GM19193 (cell line): ENCODE results near the gene KRTAP20-4.

ENCODE experiments used
- POLR2A ChIP-seq: IDR thresholded peaks from 4 replicates; pipeline ENCODE4 v1.6.1; 2011; ENCODE audit not compliant: insufficient read depth, insufficient read length; ENCODE audit errors: extremely low read depth

Gene KRTAP20-4

DNA sequence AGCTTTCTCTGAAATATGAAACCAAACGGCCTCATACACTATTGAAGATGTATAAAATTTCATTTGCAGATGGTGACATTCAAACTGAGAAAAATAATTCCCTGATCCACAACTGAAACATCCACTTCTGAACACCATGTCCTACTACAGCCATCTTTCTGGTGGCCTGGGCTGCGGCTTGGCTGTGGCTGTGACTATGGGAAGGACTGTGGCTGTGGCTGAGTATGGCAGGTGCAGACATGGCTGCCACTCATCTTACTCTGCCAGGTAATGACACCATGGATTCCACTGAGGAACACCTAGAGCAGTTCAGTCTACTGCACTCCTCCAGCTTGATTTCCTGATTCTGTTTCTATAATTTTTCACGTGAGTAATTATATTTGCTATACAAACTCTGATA, at the start of gene KRTAP20-4:
KRTAP20-4 (plus strand) TSS at position 106 of the 400 bp plus-strand sequence.
- no peak for TF ChIP-seq POLR2A

DNA sequence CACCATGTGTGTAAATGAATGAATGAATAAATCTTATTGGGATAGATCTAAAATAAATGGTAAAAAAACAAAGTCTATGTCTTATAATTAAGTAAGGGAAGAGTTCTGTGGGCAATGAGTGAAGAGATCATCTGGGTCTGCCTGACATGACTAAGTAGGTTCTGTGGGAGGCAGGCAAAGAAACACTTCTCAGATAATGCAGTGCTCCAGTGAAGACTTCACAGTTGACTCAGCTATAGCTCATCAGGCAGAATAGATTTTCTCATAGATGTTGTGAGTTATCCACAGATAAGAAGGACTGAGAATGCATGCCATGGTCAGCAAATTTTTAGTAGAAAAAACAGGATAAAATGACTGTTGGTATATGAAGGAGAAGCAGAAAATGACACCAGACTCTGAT, 42.7 kb upstream of the KRTAP20-4 start:
- TF ChIP-seq POLR2A = no peak

DNA sequence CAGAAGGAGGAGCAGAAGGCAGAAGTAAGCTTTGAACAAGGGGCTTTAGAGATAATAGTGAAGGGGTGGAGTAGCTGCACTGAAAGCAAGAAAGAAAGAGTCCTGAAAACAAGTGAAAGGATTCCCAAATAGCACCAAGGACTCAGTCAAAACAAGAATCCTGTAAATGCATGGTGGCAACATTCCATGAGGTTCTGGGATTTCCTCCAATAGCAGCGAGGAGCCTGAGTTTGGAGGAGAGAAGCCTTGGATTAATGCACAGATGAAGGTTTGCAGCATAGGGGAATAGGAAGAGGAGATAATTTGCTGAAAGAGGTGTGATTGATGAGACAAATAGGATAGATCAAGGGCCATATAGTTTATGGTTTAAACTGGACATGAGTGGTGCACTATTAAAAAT, 41.1 kb upstream of the KRTAP20-4 start:
- no peak for TF ChIP-seq POLR2A

DNA sequence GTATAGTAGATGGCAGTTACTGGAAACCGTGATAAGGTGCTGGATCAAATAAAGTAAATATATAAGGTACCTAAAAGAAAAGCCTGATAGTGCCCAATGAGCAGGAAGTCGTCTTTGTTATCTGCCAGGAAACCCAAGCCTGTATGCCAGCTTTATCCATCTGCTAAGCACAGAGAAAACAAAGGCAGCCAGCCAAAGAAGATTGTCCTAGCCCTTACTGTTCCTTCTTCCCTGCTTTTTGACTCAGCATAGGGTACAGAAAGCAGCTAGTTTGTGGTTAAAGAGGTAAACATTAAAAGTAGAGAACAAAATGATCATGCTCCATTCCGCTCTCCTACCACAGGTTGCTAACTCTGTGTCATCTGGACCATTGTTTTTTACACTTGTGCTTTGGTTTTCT, 40.3 kb upstream of the KRTAP20-4 start:
- TF ChIP-seq POLR2A = no peak

DNA sequence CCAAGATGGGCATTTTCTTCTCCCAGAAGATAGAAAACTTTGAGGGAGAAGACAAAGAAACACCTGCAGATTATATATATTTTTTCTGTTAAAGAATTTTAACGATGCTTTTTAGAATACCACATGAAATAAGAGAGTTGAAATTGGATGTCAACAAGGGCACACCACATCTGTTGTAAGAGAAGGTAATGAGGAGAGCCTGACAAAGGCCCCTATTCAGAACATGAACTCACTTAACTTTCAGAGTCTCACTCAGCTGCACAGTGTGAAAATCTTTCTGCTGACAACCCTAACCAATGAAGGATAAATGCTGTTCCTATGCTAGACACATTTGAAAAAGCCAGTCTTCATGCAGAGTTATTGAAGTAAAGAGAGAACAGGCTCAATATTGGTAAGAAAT, 37.6 kb upstream of the KRTAP20-4 start:
- TF ChIP-seq POLR2A = no peak

DNA sequence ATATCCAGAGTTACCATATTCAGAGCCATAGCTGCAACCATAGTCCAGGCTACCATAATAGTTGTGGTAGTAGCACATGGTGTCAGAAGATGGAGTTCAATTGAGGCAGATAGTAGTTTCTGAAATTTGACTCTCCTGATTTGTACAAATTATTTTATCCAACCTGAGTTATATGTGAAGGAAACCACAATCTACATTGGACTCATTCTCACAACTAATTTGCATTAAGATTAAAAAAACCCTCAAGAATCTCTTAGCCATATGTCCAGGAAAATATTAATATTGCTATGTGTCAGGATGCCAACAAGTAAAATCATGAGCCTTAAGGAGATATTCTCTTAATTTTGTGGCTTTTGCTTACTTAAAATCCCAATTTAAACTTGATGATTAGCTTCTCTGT, 30.1 kb upstream of the KRTAP20-4 start, which contains the start of gene KRTAP22-2:
KRTAP22-2 (minus strand) TSS at position 101 of the 400 bp plus-strand sequence.
- no peak for TF ChIP-seq POLR2A

DNA sequence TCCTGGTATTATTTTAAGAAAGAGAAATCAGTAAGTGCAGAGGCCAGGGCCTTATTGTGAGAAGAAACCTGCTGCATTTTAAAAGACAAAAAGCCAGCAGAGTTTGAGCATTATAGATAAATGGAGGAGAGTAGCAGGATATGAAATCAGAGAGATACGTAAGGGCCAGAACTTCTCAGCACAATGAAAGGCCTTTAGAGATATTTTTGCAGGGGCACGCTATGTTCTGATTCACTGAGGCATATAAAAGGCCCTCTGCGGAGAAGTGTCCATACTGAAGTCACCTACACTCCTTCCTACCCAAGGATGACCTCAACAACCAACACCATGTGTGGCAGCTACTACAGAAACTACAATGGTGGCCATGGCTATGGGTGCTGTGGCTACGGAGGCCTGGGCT, 28.3 kb upstream of the KRTAP20-4 start, which contains the start of gene KRTAP6-3:
KRTAP6-3 (plus strand) TSS at position 301 of the 400 bp plus-strand sequence; CDS start at position 307, 6 bp downstream.
- no peak for TF ChIP-seq POLR2A

DNA sequence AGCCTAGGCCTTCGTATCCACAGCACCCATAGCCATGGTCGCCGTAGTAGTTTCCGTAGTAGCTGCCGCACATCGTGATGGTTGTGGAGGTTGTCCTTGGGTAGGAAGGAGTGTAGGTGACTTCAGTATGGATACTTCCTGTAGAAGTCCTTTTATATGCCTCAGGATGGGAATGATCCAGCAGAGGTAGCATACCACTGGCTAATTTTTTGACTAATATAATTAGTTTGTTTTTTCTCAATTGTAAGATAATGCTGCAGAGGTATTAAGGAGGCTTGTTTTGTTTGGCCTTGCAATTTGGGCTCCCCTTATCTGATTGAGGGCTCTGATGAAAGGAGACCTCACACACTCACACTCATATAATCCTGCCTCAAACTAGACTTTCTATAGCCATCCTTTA, 21.6 kb upstream of the KRTAP20-4 start, which contains the start of gene KRTAP6-2:
KRTAP6-2 (minus strand) TSS at position 101 of the 400 bp plus-strand sequence; CDS start at position 73, 28 bp downstream.
- TF ChIP-seq POLR2A = no peak

DNA sequence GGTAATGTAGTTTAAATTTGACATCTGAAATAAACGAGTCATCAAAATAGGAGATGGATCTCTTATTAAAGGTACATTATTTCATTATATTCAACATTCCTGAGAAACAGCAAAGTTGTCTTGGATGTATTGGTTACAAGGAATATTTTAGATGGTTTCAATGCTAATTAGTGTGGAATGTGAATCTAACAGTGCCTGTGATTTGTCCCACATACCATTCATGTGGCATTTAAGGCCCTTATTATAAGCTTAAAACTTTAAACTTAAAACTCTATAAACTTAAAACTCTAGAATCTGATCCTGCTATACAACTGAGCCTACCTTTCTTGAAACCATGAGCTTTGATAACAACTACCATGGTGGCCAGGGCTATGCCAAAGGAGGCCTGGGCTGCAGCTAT, 19.6 kb upstream of the KRTAP20-4 start, which contains the start of gene KRTAP22-1:
KRTAP22-1 (plus strand) TSS at position 301 of the 400 bp plus-strand sequence.
- no peak for TF ChIP-seq POLR2A

DNA sequence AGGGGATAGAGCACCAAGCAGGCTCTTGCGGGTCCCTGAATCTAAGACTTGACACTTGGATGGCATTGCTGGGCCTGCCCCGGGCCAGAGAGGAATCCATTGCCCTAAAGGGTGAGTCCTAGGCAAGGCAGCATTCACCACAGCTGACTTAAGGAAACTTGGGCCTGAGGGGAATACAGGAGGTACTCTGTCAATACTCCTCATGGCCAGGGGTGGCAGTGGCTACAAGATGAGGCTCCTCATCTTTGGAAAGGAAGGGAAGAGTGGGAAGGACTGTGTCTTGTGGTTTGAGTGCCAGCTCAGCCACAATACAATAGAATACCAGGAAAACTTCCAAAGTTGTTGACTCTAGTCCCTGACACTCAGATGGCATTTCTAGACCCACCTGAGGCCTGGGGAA, 14.5 kb upstream of the KRTAP20-4 start:
- TF ChIP-seq POLR2A = no peak

DNA sequence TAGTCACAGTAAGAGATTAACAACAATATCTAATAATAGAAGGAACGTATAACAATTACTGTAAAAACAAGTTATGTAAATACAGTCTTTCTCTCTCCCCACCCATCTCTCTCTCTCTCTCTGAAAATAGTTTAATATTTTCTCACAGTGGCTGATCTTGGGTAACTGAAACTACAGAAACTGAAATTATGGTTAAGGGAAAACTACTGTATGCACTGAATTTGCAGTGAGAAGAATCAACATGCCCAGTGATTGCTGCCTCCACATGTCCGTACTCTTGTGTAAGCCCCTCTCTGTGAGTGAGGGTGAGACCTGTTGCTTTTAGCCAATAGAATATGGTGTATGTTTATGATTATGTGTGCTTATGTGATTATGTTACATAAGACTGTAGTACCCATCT, 8.3 kb upstream of the KRTAP20-4 start:
- TF ChIP-seq POLR2A = no peak

DNA sequence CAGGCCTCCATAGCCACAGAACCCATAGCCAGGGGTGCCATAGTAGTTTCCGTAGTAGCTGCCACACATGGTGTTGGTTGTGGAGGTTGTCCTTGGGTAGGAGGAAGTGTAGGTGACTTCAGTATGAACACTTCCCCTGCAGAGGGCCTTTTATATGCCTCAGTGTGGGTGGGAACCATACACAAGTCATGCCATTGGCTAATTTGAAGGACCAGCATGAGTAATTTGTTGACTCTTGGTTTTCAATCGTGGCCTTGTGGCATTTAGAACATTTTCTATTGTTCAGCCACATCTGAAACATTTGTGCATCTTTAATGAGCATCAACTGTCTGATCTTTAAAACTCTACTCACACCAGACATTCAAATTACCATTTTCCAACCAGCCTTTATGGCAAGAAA, 6.6 kb upstream of the KRTAP20-4 start, which contains the start of gene KRTAP6-1:
KRTAP6-1 (minus strand) TSS at position 95 of the 400 bp plus-strand sequence; CDS start at position 69, 26 bp downstream.
- TF ChIP-seq POLR2A = no peak

DNA sequence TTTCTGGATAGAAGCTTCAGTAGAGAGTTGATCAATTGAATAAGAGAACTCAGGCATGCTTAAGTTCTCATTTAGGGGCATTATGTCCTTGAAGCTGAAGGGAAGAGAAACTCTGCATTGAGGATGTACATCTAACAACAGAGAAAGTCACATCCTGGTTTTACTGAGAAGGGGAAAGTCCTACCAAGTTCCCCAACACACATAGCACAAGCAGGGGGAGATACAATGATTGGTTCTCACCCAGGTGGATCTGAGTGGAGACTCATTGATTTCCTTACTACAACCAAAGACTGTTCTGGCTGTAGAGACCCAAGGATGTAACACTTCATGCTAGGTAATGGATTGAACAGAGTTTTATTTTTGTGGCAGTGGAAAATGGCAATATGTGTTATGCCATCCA, 5.2 kb upstream of the KRTAP20-4 start:
- no peak for TF ChIP-seq POLR2A

DNA sequence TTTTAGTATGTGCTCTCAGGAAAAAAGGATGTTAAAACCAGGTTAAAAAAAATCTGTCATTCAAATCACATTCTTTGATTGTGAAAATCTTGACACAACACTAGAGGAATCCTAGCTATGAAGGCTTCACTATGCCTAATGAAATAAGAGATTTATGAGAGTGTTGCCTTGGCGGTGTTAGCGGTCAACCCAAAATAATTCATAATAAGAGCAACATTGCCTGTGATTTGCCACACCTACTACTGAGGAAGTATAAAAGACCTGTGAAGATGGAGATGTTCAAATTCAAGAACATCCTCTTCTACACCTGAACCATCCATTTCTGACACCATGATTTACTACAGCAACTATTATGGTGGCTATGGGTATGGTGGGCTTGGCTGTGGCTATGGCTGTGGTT, 4.3 kb upstream of the KRTAP20-4 start, which contains the start of gene KRTAP20-1:
KRTAP20-1 (plus strand) TSS at position 301 of the 400 bp plus-strand sequence; CDS start at position 331, 30 bp downstream.
- TF ChIP-seq POLR2A = no peak

DNA sequence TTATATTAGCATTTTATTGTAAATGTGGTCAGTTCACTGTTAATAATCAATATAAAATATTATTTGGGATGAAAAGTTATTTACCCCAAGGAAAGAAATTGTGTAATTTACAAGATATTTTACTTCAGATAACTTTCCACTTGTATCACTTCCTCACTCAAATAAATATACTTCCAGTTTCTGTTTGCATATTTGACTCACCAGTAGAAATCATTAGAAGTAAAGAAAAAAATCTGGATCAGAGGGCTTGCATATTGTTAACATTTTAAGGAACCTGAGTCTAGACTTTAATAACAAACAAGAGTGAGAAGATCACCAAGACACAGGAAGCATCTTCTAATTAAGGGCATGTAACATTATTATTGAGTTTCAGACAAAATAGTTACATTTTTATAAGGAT, 347 bp upstream of the KRTAP20-4 start:
- no peak for TF ChIP-seq POLR2A

DNA sequence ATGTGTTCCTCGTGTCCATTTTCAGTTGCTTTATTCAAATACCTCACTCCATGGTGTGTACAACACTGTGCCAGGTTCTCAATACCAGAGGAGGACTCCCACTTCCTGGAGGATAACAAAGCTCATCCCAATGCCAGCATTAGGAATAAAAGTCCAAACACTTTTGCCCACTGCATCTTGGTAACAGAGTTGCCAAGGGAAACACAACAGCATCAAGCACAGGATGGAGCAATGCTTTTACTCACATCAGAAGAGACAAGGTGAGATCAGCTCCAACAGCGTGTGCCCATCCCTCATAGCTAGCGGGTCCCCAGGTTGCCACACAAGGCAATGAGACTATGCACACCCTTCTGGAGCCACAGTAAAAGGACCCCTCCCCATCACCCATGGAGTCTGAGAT, 2.9 kb downstream of the KRTAP20-4 start:
- no peak for TF ChIP-seq POLR2A

DNA sequence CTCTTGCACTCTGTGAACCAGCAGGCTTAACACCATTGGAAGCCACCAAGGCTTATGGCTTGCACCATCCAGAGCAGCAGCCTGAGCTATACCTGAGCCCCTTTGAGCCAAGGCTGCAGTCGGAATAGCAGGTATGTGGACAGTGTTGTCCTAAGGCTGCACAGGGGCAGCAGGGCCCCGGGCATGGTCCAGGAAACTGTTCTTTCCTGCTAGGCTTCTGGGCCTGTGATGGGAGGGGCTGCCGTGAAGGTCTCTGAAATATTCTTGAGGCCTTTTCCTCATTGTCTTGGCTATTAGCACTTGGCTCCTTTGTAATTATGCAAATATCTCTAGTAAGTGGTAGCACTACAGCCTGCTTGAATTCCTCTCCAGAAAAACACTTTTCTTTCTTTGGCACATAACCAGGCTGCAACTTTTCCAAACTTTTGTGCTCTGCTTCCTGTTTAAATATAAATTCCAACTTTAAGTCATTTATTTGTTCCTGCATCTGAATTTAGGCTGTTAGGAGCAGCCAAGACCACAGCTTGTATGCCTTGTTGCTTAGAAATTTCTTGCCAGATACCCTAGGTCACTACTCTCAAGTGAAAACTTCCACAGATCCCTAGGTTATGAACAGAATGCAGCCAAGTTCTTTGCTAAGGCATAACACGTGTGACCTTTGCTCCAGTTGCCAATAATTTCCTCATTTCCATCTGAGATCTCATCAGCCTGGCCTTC, 5.2 kb downstream of the KRTAP20-4 start:
- TF ChIP-seq POLR2A = no peak

DNA sequence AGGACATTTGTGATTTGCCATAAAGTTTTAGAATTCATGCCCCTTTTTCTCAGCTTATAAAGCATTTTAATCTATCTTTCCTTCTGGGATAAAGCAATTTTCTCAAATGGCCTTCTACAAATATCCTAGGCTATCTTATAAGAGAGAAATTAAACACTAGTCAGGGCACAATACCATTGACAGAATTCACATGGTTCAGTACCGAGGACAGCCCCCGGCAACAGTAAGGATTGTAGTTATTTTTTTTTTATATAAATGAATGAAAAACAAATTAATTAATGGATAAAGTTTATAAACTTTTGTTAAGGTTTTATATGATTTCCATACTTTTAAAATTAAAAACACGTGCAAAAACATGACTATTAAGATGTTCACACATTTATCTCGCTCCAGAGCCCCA, 7.7 kb downstream of the KRTAP20-4 start:
- no peak for TF ChIP-seq POLR2A
